ENCODE measurements around the gene VMP1.
"Not testable (repeated sequence)": the region's sequence is repeated elsewhere in the genome, so short reads cannot be mapped to it uniquely, and the experiment has no call there.

VMP1 gene

DNA sequence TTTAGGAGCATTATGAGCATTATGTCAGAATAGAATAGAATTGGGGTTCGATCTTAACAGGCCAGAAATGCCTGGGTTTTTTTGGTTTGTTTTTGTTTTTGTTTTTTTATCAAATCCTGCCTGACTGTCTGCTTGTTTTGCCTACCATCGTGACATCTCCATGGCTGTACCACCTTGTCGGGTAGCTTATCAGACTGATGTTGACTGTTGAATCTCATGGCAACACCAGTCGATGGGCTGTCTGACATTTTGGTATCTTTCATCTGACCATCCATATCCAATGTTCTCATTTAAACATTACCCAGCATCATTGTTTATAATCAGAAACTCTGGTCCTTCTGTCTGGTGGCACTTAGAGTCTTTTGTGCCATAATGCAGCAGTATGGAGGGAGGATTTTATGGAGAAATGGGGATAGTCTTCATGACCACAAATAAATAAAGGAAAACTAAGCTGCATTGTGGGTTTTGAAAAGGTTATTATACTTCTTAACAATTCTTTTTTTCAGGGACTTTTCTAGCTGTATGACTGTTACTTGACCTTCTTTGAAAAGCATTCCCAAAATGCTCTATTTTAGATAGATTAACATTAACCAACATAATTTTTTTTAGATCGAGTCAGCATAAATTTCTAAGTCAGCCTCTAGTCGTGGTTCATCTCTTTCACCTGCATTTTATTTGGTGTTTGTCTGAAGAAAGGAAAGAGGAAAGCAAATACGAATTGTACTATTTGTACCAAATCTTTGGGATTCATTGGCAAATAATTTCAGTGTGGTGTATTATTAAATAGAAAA, 133.8 kb downstream of the VMP1 start:
- DNase-seq (ENCODE audit: low read depth), result not testable (repeated sequence)

DNA sequence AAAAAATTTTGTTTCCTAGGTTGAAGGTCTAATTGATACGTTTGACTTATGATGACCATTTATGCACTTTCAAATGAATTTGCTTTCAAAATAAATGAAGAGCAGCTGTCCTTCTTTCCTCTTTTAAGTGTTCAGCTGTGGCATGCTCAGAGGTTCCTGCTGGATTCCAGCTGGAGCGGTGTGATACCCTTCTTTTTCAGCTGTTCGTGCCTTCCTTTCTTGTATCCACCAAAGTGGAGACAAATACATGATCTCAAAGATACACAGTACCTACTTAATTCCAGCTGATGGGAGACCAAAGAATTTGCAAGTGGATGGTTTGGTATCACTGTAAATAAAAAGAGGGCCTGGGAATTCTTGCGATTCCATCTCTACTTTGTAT, 134.4 kb downstream of the VMP1 start:
- not testable (repeated sequence) for DNase-seq (ENCODE audit: low read depth)

DNA sequence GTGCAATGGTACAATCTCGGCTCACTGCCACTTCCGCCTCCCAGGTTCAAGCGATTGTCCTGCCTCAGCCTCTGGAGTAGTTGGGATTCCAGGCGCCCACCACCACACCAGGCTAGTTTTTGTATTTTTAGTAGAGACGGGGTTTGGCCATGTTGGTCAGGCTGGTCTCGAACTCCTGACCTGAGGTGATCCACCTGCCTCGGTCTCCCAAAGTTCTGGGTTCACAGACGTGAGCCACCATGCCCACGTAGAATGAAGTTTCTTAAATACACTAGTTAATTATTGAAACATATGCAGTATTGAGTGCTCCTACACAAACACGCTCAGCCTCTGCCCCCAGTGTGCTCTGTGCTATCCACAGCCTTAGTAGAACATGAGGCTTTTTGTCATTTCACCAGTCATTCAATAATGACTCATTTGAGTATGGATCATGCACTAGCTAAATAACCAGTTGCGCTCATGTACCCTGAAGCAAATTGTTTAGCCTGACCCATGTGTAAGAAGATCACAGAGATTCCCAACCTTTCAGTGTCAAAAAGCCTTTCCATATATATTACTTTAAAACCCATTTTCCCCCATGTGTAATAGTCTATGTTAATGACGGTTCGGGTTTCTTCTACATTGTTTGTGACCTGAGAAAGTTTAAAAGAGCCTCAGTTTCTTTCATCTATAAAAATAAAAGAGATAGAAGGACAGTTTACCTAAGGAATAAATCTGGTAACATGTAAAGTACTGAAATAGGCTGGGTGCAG, 135.6 kb downstream of the VMP1 start:
- DNase-seq (ENCODE audit: low read depth), result peak; percentile 30

DNA sequence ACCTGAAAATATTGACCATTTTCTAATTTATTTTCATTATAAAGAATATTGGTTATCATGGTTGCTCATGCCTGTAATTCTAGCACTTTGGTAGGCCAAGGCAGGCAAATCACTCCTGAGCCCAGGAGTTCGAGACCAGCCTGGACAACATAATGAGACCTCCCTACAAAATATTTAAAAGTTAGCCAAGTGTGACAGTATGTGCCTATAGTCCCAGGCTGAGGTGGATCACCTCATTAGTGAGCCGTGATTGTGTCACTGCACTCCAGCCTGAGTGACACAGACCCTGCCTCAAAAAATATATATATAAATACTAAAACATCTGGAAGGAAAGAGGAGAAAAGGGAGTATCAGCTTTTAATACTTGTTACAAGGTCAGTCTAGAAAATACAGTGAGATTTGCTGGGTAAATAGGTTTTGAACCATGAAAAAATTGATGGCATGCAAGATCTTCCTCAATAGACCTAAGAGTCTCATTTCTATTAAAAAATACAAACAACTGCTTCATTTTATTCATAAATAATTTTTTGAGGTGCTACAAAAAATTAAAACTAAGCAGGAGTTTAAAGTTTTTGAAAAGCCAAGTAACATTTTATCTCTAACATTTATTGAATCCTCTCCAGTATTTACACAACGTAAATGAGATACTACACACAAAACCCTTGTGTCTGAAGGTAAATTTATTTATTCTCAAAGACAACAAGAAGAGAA, 137.6 kb downstream of the VMP1 start:
- no peak for DNase-seq (ENCODE audit: low read depth)

DNA sequence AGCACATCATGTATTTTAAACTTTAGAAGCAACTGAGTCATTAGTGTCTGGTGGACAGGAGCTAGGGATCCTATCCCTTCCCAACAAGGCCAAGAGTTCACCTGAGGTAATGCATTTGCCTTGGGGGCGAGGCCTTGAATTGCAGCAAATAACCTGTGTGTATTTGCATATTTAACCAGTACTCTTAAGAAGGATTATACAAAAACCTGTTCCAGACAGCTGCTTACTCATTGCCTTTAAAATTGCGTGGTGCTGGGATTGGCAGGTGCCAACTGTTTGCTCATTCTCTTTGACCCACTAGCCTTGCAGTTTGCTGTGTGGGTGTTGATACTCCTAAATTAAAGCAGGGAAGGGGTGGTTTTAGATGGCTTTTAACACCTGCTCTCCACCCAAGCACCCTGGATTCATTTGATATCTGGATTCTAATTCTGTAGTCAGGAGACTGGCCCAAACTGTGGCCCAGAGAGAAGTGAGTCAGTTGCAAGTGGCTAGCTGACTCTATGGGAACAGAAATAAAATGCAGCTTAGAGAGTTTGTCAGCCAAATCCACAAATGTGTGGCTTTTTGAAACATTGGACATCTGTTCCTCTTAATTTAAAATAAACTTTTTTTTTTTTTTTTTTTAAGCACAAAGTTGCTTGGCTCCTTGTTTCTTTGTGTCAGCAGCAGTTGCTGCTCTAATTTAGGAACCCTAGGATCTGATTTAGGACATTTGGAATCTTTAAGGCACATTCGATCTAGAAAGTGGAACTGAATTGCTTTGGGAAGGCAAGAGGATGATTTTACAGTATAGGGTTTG, 138.3 kb downstream of the VMP1 start:
- DNase-seq (ENCODE audit: low read depth), result no peak

DNA sequence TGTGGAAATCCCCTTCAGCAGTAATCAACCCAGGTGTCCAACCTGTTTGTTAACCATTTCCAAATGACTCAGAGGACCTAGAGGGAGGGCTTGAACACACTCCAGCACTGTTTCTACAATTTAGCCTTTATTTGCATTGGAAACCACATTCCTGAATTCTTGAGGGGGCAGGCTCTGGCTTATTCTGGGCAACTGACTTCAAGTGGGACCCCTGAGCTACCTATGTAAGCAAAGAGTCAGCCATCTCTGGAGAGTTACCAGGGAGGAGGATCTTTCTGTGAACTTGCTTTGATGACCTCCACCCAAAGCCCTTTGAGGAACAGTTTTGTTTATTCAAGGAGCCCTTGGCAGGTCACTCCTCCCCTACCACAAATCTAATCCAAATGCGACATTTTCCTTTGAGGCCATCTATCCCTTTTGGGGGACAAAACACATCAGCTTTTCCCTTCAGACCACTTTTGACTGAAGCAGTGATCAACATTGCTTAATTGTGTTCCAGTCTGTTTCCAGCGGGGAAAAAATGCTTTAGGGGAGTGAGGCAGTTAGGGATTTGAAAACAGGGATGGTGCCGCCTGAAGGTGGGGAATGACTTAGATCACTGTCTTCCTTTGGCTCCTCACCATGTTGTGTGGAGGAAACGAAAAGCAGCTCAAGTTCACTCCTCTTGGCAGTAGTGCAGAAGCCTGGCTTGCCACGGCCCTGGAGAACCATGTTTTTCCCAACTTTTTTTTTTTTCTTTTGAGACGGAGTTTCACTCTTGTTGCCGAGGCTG, 139.1 kb downstream of the VMP1 start:
- no peak for DNase-seq (ENCODE audit: low read depth)

DNA sequence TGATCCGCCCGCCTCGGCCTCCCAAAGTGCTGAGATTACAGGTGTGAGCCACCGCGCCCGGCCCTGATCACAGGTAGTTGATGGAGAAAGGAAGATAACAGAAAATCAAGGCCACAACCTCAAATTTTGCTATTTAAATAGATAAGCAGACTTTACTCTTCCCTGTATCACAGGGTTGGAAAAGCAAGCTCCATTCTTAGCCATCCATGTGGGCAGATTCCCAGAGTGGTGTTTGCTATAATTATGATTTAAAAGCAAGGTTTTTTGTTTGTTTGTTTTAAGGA, 140.9 kb downstream of the VMP1 start:
- no peak for DNase-seq (ENCODE audit: low read depth)

DNA sequence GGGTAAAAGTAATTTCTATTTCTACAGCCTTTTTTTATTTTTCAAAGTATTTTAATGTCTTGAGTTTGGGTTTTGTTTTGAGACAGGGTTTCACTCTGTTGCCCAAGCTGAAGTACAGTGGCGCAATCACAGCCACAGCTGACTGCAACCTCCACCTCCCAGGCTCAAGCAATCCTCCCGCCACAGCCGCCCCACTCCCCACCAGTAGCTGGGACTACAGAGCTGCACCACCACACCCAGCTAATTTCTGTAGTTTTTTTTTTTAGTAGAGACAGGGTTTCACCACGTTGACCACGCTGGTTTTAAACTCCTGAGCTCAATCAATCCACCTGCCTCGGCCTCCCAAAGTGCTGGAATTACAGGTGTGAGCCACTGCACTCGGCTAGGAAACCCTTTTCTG, 141.3 kb downstream of the VMP1 start:
- DNase-seq (ENCODE audit: low read depth), result no peak

DNA sequence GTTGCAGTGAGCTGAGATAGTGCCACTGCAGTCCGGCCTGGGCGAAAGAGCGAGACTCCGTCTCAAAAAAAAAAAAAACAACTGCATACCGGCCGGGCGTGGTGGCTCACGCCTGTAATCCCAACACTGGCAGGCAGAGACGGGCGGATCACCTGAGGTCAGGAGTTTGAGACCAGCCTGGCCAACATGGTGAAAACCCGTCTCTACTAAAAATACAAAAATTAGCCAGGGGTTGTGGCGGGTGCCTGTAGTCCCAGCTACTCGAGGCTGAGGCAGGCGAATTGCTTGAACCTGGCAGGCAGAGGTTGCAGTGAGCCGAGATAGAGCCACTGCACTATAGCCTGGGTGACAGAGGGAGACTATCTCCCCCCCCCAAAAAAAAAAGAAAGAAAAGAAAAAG, 142.9 kb downstream of the VMP1 start:
- DNase-seq (ENCODE audit: low read depth), result not testable (repeated sequence)

DNA sequence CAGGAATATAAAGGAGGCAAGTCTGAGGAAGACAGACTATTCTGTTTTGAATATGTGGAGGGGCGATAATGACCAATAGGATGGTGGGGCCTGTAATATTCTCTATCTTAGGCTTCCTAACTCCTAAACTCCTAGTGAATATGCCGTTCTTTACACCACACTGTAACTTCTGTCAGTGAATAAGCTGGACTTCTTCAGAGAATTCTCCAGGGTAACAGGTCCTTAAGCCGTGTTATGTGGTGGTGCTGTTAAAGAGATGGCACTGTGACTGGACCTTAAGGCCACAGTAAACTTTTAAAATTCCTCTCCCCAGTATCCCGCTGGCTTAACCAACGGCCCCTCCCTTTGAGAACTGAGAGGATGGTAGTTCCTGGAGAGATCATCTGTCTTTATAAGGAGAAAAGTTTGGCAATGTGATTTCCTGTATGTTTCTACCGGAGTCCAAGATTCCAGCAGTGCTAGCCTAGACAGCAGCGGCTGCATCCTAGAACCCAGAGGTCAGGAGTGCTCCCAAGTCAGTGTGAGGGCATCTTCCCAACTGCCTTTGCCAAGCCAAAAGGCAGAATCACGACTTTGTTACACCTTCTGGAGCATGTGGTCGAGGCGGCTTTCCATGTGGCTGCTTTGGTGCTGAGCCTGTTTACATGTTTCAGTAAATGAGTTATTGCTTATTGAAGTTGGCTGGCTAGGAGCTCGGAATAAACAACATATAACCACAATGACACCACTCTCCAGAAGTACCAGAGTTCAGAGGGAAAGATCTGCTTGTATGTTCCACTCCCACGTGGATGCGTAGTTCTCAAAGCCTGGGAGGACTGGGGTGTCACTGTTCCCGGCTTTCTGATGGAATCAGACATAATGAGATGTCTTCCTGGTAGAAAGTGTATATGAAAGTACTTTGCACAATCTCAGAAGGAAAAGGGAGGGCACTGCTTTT, 144.3 kb downstream of the VMP1 start:
- no peak for DNase-seq (ENCODE audit: low read depth)

DNA sequence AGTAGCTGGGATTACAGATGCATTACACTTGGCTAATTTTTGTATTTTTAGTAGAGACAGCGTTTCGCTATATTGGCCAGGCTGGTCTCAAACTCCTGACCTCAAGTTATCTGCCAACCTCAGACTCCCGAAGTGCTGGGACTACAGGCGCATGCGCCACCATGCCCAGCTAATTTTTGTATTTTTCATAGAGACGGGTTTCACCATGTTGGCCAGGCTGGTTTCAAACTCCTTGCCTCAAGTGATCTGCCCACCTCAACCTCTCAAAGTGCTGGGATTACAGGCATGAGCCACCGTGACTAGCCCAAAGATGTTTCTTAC, 145.4 kb downstream of the VMP1 start:
- not testable (repeated sequence) for DNase-seq (ENCODE audit: low read depth)

DNA sequence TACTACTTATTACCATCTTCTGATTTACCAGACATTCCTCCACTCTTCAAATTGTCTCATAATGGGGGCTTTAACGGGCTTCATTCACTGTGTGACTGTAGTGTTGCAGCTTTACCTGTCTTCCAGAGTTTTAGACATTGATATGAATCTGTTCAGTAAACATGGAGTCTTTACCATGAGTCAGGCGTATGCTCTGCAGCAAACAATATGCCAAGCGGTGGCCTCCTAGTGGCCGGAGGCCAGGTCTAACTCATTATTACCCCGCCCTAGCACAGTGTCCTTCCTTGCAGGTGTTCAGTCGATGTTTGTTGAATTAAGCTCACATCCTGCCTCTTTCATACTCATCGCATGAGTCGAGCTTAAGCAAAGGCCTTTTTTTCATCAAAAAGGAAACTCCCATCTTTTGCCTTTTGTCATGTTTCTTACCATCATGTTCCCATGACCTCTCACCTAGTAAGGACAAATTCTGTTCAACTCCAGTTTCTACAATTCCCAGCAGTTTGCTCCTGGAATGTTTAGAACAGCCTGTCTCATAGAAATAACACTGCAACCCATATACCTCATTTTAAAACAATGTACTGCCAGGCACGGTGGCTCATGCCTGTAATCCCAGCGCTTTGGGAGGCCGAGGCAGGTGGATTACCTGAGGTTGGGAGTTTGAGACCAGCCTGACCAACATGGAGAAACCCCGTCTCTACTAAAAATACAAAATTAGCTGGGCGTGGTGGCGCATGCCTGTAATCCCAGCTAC, 145.9 kb downstream of the VMP1 start:
- peak; percentile 58 for DNase-seq (ENCODE audit: low read depth)

DNA sequence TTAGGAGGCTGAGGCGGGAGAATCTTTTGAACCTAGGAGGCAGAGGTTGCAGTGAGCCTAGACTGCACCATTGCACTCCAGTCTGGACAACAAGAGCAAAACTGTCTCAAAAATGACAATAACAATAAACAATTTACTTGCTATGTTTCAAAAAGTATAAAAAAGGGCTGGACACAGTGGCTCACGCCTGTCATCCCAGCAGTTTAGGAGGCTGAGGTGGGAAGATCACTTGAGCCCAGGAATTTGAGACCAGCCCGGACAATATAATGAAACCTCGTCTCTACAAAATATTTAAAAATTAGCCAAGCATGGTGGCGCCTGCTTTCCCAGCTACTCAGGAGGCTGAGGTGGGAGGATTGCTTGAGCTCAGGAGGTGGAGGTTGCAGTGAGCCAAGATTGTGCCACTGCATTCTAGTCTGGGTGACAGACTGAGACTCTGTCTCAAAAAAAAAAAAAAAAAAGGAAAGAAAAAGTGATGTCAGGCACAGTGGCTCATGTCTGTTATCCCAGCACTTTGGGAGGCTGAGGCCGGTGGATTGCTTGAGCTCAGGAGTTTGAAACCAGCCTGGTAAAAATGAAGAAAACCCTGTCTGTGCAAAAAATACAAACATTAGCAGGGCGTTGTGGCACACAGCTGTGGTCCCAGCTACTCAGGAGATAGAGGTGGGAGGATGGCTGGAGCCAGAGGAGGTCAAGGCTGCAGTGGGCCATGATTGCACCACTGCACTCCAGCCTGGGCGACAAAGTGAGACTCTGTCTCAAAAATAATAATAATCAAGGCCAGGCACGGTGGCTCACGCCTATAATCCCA, 146.7 kb downstream of the VMP1 start:
- not testable (repeated sequence) for DNase-seq (ENCODE audit: low read depth)

DNA sequence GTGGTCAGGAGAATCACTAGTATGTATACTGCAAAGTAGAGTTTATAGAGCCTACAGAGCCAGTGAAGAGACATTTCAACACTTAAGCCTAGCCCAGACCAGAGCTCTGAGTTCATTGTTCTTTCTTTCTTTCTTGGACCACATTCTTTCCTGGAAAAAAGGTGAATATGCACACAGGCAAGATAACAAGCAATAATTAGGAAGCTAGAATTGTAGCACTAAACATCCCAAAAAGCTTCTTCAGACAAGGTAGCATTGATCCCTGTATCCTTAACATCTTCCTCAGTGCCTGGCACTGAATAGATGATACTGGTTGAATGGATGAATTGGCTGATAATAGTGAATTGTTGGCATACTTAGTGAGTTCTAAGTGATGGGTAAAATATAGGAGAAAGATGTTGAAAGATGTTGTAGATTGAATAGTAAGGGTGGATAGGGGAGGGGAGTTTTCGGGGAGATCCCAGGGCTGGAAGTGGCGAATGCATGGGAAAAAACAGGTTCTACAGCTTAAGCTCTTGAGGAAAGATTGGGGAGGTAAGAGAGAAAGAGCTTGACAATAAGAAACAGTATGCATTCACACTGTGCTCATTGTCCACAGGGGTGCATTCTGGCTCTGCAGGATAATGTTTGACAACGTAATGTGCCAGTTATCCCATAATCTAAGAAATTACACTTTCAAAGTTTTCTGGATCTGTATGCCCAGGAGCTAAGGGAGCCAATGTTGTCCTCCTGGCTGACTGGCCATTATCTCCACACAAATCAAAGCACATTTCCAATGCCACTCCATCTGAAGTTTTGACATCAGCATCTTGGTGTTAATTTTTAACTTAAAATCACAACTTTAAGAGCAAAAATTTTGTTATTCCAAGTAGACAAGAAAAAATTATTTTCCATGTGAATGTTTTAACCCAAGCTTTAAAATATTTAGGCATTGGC, 149.7 kb downstream of the VMP1 start:
- no peak for DNase-seq (ENCODE audit: low read depth)

DNA sequence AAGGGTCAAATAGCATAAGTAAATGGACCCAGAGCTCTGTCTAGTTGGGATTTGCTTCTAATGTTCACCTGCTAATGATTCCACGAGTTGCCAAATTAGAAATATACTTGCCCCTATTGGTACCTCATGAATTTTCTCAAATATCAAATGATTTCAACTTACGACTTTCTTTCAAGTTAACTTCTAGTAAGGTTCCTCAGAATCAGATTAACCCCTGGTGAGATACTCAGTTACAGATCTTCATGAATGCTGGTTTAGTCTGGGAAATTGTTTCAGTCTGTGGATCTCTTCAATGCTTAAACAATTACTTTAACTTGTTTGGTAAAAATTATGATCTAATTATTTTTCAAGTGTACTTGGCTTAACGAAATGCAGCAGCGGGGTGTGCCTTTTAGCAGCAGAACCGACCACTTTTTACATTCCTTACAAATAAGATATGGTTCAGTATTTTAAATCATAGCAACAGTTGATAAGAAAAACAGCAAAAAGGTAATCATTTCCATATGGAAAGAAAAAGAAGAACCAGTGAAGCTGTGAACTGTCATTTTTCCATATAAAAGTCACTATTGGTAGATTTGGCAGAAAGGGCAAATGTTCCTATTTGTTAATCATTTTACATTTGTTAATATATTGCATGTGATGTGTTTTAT, 150.8 kb downstream of the VMP1 start:
- no peak for DNase-seq (ENCODE audit: low read depth)

DNA sequence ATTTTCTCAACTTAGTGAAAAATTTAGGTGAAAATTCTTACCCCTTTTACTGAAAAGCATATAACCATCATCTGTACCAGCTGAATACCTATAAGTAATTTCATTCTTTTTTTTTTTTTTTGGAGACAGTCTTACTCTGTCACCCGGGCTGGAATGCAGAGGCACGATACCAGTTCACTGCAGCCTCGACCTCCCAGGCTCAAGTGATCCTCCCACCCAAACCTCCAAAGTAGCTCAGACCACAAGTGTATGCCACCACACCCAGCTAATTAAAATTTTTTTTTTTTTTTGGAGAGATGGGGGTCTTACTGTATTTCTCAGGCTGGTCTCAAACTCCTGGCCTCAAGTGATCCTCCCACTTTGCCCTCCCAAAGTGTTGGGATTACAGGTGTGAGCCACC, 151.5 kb downstream of the VMP1 start:
- no peak for DNase-seq (ENCODE audit: low read depth)

DNA sequence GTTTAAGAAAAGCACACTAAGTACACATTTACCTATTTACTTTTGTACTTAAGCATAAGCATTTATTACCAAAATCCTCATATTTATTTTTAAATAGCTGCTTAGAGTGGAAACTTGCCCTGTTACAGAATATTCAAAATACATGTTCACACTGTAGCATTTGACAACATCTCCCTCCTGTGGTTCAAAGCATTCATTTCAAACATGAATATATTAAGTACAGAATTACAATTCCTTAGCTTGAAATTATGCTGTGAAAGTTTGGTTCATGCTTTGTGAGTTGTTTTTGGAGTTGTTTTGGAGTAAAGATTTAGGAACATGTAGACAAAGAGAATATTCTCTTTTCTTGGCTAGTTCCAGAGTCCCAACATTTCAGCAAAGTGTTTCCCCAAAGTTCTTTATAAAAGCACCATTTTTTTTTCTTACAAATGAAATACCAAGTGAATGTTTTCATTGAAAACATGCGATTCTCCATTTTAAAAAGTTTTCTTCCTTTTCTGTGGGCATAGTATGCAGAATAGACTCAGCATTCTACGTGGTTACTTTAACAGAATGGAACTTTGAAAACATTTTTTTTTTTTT, 152.1 kb downstream of the VMP1 start:
- no peak for DNase-seq (ENCODE audit: low read depth)

All from T follicular helper cell (primary cell).